Measurements from ENCODE around the gene PRICKLE2.

- TF ChIP-seq CTCF (IDR thresholded peaks at IDR 0.05) (no peak), POLR2A (IDR thresholded peaks at IDR 0.05) (no peak)
Observed at GRCh38 chr3:64120876-64121275, 104.4 kb downstream of the PRICKLE2 start.

All from body of pancreas (tissue), 4 donors.